Natural killer cell (primary cell): Measurements from ENCODE around the gene SNRK. TPM values are rescaled to one million over a fixed set of nuclear protein-coding genes. Genes with fewer than 3 reads are reported as not detected.

Experiments used
- ATAC-seq, 3 donors: fragments of 150-1000 bp in 2 of 3; fragments of 200-7000 bp in 1 of 3; cut with Tn5 transposase; 1 replicate in 1 of 3; 2 replicates in 2 of 3; pipeline ENCODE4 v1.10.0; 2021; ENCODE audit warnings: mild to moderate bottlenecking in 2 of 3, moderate library complexity in 2 of 3
- DNase-seq, 2 donors: peaks; one replicate each; pipeline versions ENCODE4 v3.0.0 to v3.0.0-alpha.2; 2013 to 2021; ENCODE audit warnings: mixed read lengths in 1 of 2
- H3K27ac ChIP-seq: one replicate; pipeline ENCODE4 v1.5.1; 2013; ENCODE audit warnings: mild to moderate bottlenecking, low read length
- H3K27me3 ChIP-seq: one replicate; pipeline ENCODE4 v1.6.1; 2013; ENCODE audit warnings: low read length; ENCODE audit not compliant: control insufficient read depth, insufficient read depth
- H3K36me3 ChIP-seq: one replicate; pipeline ENCODE4 v1.6.1; 2013; ENCODE audit warnings: low read length; ENCODE audit not compliant: control insufficient read depth, insufficient read depth
- H3K4me1 ChIP-seq: one replicate; pipeline ENCODE4 v1.6.1; 2013; ENCODE audit warnings: low read length; ENCODE audit not compliant: control insufficient read depth, insufficient read depth
- H3K4me3 ChIP-seq: one replicate; pipeline ENCODE4 v1.5.1; 2013; ENCODE audit warnings: low read length
- H3K9me3 ChIP-seq: one replicate; pipeline ENCODE4 v1.6.1; 2013; ENCODE audit warnings: low read length; ENCODE audit not compliant: control insufficient read depth, insufficient read depth
- H3K27ac Mint-ChIP-seq, 2 donors: one replicate each; pipeline ENCODE4 v1.8.0; 2022; ENCODE audit warnings: mild to moderate bottlenecking in 2 of 2, mixed read lengths in 2 of 2, moderate library complexity in 1 of 2
- H3K27me3 Mint-ChIP-seq, 2 donors: one replicate each; pipeline ENCODE4 v1.8.0; 2022; ENCODE audit warnings: low read depth in 2 of 2, mixed read lengths in 2 of 2
- H3K36me3 Mint-ChIP-seq: one replicate; pipeline ENCODE4 v1.8.0; 2022; ENCODE audit warnings: mixed read lengths
- H3K4me1 Mint-ChIP-seq, 2 donors: one replicate each; pipeline ENCODE4 v1.8.0; 2022; ENCODE audit warnings: mixed read lengths in 2 of 2
- H3K4me3 Mint-ChIP-seq: one replicate; pipeline ENCODE4 v1.8.0; 2022; ENCODE audit warnings: mild to moderate bottlenecking, moderate library complexity, mixed read lengths
- H3K9me3 Mint-ChIP-seq, 2 donors: one replicate each; pipeline ENCODE4 v1.8.0; 2022; ENCODE audit warnings: mixed read lengths in 2 of 2
- CTCF ChIP-seq: fragments of 200-600 bp; IDR thresholded peaks from one replicate; pipeline ENCODE4 v1.8.0; 2022; ENCODE audit warnings: antibody characterized with exemption
- WGBS: methylation state at CpG from one replicate; pipeline ENCODE4 v1.1.7; 2013; ENCODE audit warnings: missing lambda C conversion rate; ENCODE audit not compliant: insufficient coverage; 5-methylcytosine and 5-hydroxymethylcytosine counted together
- intact Hi-C: fragments of 100-400 bp; cut with micrococcal nuclease; formaldehyde crosslinking; loops from one replicate; pipeline ENCODE4 v1.14.2; 2022
- total RNA-seq, 4 donors: library from RNA; stranded (reverse); fragments of 120-200 nt in 1 of 4; gene quantifications; one replicate each; pipeline versions ENCODE4 v1.2.3 to v1.2.4, GENCODE V29; 2013 to 2022

The SNRK gene
- total RNA-seq, 3 donors from 2014 or later (not counting 1 experiment from before 2014, with no cell fraction given): 177 to 209 (median 186) TPM

DNA sequence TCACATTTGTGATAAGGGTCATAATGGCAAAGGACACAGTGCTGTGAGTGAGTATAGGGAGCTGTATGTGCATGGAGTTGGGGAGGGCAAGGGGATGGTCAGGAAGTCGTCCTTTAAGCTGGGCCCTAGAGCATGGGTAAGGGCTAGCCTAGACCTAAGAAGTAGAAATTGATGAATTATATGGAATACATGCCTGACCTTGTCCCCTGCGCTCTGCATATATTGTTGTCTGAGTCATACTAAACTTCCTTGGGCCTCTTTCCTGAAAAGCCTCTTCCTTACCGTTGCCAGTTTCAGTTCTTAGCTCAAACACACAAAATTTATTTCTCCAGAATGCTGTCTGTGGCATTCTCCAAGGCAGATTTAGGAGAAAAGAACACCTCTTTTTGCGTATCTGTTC, 4.6 kb downstream of the SNRK start:
- intact Hi-C loops: no loop called here
- no peak for DNase-seq
- ATAC-seq: no peak
- Histone ChIP-seq H3K27me3 (no peaks in the 10 kb centered on the region), H3K4me1 (peaks cover 47% of the 10 kb centered on the region), H3K4me3 (no peak overlapping the region), H3K36me3 (peaks cover 23% of the 10 kb centered on the region), H3K27ac (peak overlapping the region; percentile 55), H3K9me3 (no peaks in the 10 kb centered on the region)
- no peaks in the 10 kb centered on the region for H3K36me3 Mint-ChIP-seq
- no peak for TF ChIP-seq CTCF
- peaks cover 68 to 84% of the 10 kb centered on the region in 2 donors for H3K4me1 Mint-ChIP-seq
- 31% methylated on average over 4 of the region's 4 CpGs for WGBS
- peak overlapping the region; percentile 94 to 97 for H3K27ac Mint-ChIP-seq
- H3K4me3 Mint-ChIP-seq: peak overlapping the region; percentile 91
- no peaks in the 10 kb centered on the region for H3K9me3 Mint-ChIP-seq
- no peaks in the 10 kb centered on the region for H3K27me3 Mint-ChIP-seq

DNA sequence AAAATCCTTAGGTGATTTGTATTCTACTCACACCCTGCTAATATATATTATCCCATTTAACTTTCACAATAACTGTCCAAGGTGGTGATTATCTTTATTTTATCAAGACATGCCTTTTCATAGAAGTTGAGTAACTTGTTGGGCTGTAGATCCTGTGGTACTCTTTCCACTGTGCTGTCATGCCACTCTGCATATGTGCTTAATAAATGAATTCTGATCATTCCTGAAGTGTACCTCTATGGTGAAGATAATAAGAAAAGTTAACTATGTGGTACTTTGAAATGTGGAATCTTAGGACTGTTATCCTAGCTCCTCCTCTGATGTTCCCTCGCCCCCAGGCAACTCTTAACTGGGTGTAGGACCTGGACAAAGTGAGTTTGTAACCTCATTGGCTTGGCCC, 5.2 kb downstream of the SNRK start:
- no peaks in the 10 kb centered on the region for H3K9me3 Mint-ChIP-seq
- Histone ChIP-seq H3K27me3 (no peaks in the 10 kb centered on the region), H3K36me3 (peaks cover 23% of the 10 kb centered on the region), H3K4me3 (no peak overlapping the region), H3K4me1 (peaks cover 46% of the 10 kb centered on the region), H3K27ac (peak overlapping the region; percentile 55), H3K9me3 (no peaks in the 10 kb centered on the region)
- no peaks in the 10 kb centered on the region for H3K27me3 Mint-ChIP-seq
- WGBS: 100% methylated on average over 1 of the region's 1 CpG
- no peak for TF ChIP-seq CTCF
- intact Hi-C loops: no loop called here
- ATAC-seq: no peak
- no peak for DNase-seq
- H3K4me1 Mint-ChIP-seq: peaks cover 67 to 89% of the 10 kb centered on the region in 2 donors
- peak overlapping the region; percentile 91 for H3K4me3 Mint-ChIP-seq
- peak overlapping the region; percentile 94 to 97 for H3K27ac Mint-ChIP-seq
- no peaks in the 10 kb centered on the region for H3K36me3 Mint-ChIP-seq

DNA sequence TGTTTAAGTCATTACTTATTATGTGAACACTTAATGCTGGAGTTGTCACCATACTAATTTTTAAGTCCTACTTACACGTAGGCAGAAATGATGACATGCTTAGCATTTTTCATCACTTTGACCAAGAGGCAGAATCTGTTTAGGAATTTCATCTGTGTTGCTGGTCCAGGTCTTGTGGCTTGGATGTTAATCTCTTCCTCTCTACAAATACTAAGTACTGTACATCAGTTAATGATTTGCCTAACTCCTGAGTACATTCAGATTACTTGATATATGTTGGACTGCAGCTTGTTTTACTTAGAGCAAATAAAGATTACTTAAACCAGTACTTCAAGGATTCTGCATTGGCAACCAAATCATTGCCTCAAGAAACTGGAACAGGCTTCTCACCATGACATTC, 8.6 kb downstream of the SNRK start:
- H3K27ac Mint-ChIP-seq: peak overlapping the region; percentile 82 to 97
- no peak for ATAC-seq
- peaks cover 49% of the 10 kb centered on the region for H3K4me1 ChIP-seq
- peaks cover 81 to 91% of the 10 kb centered on the region in 2 donors for H3K4me1 Mint-ChIP-seq
- intact Hi-C loops: no loop called here
- H3K36me3 ChIP-seq: peaks cover 18% of the 10 kb centered on the region
- no peak for DNase-seq
- peak overlapping the region; percentile 71 for H3K27ac ChIP-seq
- peak overlapping the region; percentile 81 for H3K4me3 Mint-ChIP-seq
- H3K9me3 Mint-ChIP-seq: no peaks in the 10 kb centered on the region
- H3K9me3 ChIP-seq: no peaks in the 10 kb centered on the region
- no peaks in the 10 kb centered on the region for H3K27me3 ChIP-seq
- TF ChIP-seq CTCF: no peak
- no peaks in the 10 kb centered on the region for H3K27me3 Mint-ChIP-seq
- WGBS: 14% methylated on average over 1 of the region's 1 CpG
- no peaks in the 10 kb centered on the region for H3K36me3 Mint-ChIP-seq
- no peak overlapping the region for H3K4me3 ChIP-seq

DNA sequence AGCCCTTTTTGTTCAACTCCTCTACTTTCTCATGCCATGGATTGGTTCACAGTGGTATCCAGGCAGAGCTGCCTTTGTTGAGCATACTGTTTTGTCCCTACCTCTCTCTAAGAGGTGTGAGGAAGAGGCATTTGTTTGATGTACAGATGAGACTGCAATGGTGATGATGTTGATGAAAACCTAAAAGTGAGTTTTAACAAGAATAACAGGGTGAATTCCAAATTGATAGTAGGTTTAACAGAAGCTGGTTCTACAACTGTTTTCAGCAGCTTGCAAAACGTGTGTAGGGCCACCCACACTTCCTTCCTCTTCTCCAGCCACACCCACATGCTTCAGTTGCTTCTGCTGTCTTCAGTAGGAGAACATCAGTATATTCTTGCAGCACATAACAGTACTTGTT, 10.2 kb downstream of the SNRK start:
- Histone ChIP-seq H3K4me1 (peaks cover 46% of the 10 kb centered on the region), H3K4me3 (peak overlapping the region; percentile 14), H3K36me3 (peaks cover 12% of the 10 kb centered on the region), H3K27ac (peak overlapping the region; percentile 71), H3K9me3 (no peaks in the 10 kb centered on the region), H3K27me3 (no peaks in the 10 kb centered on the region)
- intact Hi-C loops: loop anchor here (2.0 kb wide), 1 partner anchor 50 kb away; no protein-coding TSS in a partner anchor
- H3K9me3 Mint-ChIP-seq: no peaks in the 10 kb centered on the region
- H3K36me3 Mint-ChIP-seq: no peaks in the 10 kb centered on the region
- ATAC-seq: peak; percentile 87 to 96 (median 91)
- peaks cover 71 to 81% of the 10 kb centered on the region in 2 donors for H3K4me1 Mint-ChIP-seq
- no peak for TF ChIP-seq CTCF
- H3K27me3 Mint-ChIP-seq: no peaks in the 10 kb centered on the region
- H3K4me3 Mint-ChIP-seq: peak overlapping the region; percentile 87
- H3K27ac Mint-ChIP-seq: peak overlapping the region; percentile 82 to 97
- 0% methylated on average over 1 of the region's 1 CpG for WGBS
- DNase-seq: peak; percentile 43 to 89
